ENCODE data around the gene XPO4.

- TF ChIP-seq, protein P1, sequence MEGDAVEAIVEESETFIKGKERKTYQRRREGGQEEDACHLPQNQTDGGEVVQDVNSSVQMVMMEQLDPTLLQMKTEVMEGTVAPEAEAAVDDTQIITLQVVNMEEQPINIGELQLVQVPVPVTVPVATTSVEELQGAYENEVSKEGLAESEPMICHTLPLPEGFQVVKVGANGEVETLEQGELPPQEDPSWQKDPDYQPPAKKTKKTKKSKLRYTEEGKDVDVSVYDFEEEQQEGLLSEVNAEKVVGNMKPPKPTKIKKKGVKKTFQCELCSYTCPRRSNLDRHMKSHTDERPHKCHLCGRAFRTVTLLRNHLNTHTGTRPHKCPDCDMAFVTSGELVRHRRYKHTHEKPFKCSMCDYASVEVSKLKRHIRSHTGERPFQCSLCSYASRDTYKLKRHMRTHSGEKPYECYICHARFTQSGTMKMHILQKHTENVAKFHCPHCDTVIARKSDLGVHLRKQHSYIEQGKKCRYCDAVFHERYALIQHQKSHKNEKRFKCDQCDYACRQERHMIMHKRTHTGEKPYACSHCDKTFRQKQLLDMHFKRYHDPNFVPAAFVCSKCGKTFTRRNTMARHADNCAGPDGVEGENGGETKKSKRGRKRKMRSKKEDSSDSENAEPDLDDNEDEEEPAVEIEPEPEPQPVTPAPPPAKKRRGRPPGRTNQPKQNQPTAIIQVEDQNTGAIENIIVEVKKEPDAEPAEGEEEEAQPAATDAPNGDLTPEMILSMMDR (IDR thresholded peaks at IDR 0.05) = no peak
- TF ChIP-seq POLR2A (IDR thresholded peaks at IDR 0.05) = no peak
Observed at GRCh38 chr13:20848203-20848602, 54.3 kb downstream of the XPO4 start.
